Astrocyte (in vitro differentiated cells and primary cell): ENCODE results near the gene DNAJC19.
"Not testable (repeated sequence)": the region's sequence is repeated elsewhere in the genome, so short reads cannot be mapped to it uniquely, and the experiment has no call there.

ENCODE experiments used
- EZH2 ChIP-seq: IDR thresholded peaks from 2 replicates; pipeline ENCODE4 v1.6.1; 2012; ENCODE audit warnings: mild to moderate bottlenecking, low read length, inconsistent platforms; ENCODE audit not compliant: insufficient read depth
- TF ChIP-seq, protein P1 (sequence below): IDR thresholded peaks from 2 replicates; pipeline ENCODE4 v1.5.1; 2011; ENCODE audit warnings: low read depth, mild to moderate bottlenecking, inconsistent platforms, low read length, moderate library complexity; ENCODE audit not compliant: insufficient read depth

DNA sequence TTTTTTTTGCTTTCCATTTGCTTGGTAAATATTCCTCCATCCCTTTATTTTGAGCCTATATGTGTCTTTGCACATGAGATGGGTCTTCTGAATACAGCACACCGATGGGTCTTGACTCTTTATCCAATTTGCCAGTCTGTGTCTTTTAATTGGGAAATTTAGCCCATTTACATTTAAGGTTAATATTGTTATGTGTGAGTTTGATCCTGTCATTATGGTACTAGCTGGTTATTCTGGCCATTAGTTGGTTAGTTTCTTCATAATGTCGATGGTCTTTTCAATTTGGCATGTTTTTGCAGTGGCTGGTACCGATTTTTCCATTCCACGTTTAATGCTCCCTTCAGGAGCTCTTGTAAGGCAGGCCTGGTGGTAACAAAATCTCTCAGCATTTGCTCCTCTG, 12.8 kb upstream of the DNAJC19 start:
- TF ChIP-seq, protein P1, sequence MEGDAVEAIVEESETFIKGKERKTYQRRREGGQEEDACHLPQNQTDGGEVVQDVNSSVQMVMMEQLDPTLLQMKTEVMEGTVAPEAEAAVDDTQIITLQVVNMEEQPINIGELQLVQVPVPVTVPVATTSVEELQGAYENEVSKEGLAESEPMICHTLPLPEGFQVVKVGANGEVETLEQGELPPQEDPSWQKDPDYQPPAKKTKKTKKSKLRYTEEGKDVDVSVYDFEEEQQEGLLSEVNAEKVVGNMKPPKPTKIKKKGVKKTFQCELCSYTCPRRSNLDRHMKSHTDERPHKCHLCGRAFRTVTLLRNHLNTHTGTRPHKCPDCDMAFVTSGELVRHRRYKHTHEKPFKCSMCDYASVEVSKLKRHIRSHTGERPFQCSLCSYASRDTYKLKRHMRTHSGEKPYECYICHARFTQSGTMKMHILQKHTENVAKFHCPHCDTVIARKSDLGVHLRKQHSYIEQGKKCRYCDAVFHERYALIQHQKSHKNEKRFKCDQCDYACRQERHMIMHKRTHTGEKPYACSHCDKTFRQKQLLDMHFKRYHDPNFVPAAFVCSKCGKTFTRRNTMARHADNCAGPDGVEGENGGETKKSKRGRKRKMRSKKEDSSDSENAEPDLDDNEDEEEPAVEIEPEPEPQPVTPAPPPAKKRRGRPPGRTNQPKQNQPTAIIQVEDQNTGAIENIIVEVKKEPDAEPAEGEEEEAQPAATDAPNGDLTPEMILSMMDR, result not testable (repeated sequence)
- not testable (repeated sequence) for TF ChIP-seq EZH2
